Calu3 (cell line): ENCODE results near the gene GPSM3. TPM values are rescaled to one million over a fixed set of nuclear protein-coding genes. Genes with fewer than 3 reads are reported as not detected.
A peak's percentile ranks its signal among the peaks of the same experiment; 100 is the strongest.

Experiments
- BruUV-seq: library from RNA; stranded (reverse); fragments of 400-500 nt; replicated peaks from 2 replicates; lab custom pipeline; 2021; lab: Mats Ljungman, UMichigan
- CTCF ChIA-PET: fragments of 300-600 bp; sonication (Branson Sonifier 250); formaldehyde crosslinking; loops from one replicate; lab custom pipeline; 2022; ENCODE audit warnings: antibody characterized with exemption; lab: Charles Lee
- DNase-seq: peaks from one replicate; pipeline ENCODE4 v3.0.0; 2022
- H3K27ac Mint-ChIP-seq: one replicate; pipeline ENCODE4 v1.8.0; 2022; ENCODE audit warnings: mixed read lengths; ENCODE audit not compliant: unreplicated experiment
- H3K27me3 Mint-ChIP-seq: one replicate; pipeline ENCODE4 v1.8.0; 2022; ENCODE audit warnings: mixed read lengths; ENCODE audit not compliant: unreplicated experiment
- H3K36me3 Mint-ChIP-seq: one replicate; pipeline ENCODE4 v1.8.0; 2022; ENCODE audit warnings: mild to moderate bottlenecking, moderate library complexity, mixed read lengths; ENCODE audit not compliant: insufficient read depth, unreplicated experiment
- H3K4me1 Mint-ChIP-seq: one replicate; pipeline ENCODE4 v1.8.0; 2022; ENCODE audit warnings: mild to moderate bottlenecking, low read depth, mixed read lengths; ENCODE audit not compliant: unreplicated experiment
- H3K4me3 Mint-ChIP-seq: one replicate; pipeline ENCODE4 v1.8.0; 2022; ENCODE audit warnings: mild to moderate bottlenecking, low read depth, moderate library complexity, mixed read lengths; ENCODE audit not compliant: unreplicated experiment
- H3K9me3 Mint-ChIP-seq: one replicate; pipeline ENCODE4 v1.8.0; 2022; ENCODE audit warnings: low read depth, mixed read lengths; ENCODE audit not compliant: unreplicated experiment
- intact Hi-C: fragments of 100-400 bp; cut with micrococcal nuclease; formaldehyde crosslinking; loops from one replicate; pipeline ENCODE4 v1.10.0; 2022; ENCODE audit not compliant: unreplicated experiment
- total RNA-seq: library from RNA; stranded (reverse); gene quantifications from 2 replicates; pipeline ENCODE4 v1.2.3, GENCODE V29; 2022
- TF ChIP-seq, protein P1 (sequence below): fragments of 200-600 bp; IDR thresholded peaks from one replicate; pipeline ENCODE4 v1.8.0; 2022; ENCODE audit warnings: antibody characterized with exemption; ENCODE audit not compliant: unreplicated experiment

GPSM3 gene
- total RNA-seq, 1 experiment from 2014 or later: 6.2 TPM

DNA sequence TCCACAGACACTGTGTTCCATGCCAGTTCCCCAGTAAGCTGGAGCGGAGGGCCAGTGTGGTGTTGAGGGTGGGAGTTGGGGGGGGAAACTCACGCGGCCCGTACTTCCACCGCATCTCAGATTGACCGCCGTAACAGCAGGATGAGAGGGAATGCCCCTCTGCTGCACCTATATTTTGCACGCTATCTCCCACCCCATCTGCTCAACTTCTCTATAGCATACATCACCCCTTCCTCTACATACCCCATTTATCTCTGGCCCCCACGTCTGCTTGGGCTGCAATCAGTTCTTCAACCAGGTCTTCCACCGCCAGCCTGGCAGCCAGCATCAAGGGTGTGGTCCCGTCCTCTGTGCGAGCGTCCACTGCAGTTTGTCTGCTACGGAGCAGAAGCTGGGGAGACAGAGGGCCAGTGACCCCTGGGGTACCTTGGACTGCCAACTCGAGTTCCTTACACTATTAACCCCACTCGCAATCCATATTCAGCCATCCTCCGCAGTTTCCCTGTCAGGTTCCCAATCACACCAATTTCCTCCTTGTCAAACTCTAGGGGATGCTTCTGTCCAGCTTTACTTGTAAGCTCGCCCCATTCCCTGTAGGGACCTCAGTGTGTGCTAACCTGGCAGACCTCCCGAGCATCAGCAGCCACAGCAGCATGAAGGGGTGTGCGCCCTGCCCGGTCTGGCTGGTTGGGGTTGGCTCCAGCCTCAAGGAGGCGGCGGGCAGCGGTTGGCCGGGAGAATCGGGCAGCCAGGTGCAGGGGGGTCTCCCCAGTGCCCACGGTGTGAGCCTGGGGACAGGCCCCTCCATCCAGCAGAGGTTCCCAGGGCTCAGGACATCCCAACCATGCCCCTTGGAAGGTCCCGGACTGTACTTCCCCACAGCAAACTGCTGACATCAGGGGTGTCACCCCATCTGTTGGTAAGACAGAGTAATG, 4.5 kb upstream of the GPSM3 start:
- CTCF ChIA-PET: interaction anchor here (0.6 to 3.9 kb wide), 7 partner anchors 20 to 598 kb away, joined by 3 to 32 read pairs (median 5); partner anchors contain the start of gene AGPAT1
- Mint-ChIP-seq H3K27ac (peak overlapping the region; percentile 99), H3K36me3 (peaks cover 44% of the 10 kb centered on the region), H3K4me1 (peaks cover 26% of the 10 kb centered on the region), H3K4me3 (peak overlapping the region; percentile 95), H3K9me3 (no peaks in the 10 kb centered on the region), H3K27me3 (peaks cover 19% of the 10 kb centered on the region)
- intact Hi-C loops: loop anchor here (10.0 kb wide), 1 partner anchor 252 kb away; the partner anchor contains the start of gene CFB
- TF ChIP-seq, protein P1, sequence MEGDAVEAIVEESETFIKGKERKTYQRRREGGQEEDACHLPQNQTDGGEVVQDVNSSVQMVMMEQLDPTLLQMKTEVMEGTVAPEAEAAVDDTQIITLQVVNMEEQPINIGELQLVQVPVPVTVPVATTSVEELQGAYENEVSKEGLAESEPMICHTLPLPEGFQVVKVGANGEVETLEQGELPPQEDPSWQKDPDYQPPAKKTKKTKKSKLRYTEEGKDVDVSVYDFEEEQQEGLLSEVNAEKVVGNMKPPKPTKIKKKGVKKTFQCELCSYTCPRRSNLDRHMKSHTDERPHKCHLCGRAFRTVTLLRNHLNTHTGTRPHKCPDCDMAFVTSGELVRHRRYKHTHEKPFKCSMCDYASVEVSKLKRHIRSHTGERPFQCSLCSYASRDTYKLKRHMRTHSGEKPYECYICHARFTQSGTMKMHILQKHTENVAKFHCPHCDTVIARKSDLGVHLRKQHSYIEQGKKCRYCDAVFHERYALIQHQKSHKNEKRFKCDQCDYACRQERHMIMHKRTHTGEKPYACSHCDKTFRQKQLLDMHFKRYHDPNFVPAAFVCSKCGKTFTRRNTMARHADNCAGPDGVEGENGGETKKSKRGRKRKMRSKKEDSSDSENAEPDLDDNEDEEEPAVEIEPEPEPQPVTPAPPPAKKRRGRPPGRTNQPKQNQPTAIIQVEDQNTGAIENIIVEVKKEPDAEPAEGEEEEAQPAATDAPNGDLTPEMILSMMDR: peak; percentile 10
- DNase-seq: peak; percentile 50
- no TSS peak for BruUV-seq

DNA sequence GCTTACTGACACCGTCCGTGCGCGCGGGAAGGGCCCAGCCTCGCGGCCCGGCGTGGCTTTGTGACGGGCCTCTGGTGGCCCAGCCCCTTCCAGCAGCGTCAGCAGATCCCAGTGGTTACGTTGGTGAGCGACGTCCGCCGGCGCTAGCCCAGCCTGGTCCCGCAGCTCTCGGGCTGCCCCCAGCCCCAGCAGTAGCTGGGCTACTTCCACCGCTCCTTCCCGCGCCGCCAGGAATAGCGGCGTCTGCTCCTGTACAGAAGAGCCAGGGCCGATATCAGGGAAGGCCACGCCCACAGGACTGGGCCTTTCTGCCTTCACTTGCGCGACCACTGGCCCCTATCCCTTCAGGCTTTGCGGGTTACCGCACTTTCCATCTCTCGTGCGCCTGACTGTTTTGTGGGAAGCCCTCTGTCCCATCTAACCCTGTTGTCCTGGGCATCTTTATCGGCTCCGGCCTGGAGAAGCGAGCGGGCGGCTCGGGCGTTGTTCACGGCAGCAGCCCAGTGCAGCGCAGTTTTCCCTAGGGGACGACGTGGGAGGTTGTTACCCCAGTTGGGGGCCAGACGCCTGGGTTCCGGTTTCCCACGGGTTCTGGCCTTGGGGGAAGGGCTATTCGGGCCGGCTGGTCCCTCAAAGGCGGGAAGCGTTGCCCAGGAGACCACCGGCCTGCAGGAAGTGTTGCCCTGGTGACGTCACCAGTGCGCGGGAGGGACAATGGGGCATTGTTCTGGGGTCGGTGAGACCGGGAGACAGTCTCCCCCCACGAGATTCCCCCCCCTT, 3.6 kb upstream of the GPSM3 start:
- TSS peak; percentile 98 for BruUV-seq
- H3K9me3 Mint-ChIP-seq: no peaks in the 10 kb centered on the region

DNA sequence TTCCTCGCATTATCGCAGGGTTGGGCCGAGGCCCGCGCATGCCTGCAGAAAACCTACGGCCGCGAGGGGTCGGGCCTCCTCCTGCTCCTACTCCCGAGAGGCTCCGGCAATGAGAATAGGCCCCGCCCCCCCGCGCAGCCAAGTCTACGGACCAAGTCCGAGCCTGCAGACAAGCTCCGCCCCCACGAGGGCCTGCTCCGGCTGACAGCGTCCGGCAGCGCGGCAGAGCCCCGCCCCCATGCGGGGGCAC, 3.1 kb upstream of the GPSM3 start:
- TF ChIP-seq, protein P1: peak; percentile 45
- peaks cover 8% of the 10 kb centered on the region for H3K27me3 Mint-ChIP-seq
- peak; percentile 100 for DNase-seq
- intact Hi-C loops: loop anchor here (10.0 kb wide), 1 partner anchor 251 kb away; the partner anchor contains the start of gene CFB
- H3K4me1 Mint-ChIP-seq: peaks cover 26% of the 10 kb centered on the region
- H3K36me3 Mint-ChIP-seq: peaks cover 51% of the 10 kb centered on the region
- no TSS peak for BruUV-seq
- no peaks in the 10 kb centered on the region for H3K9me3 Mint-ChIP-seq
- peak overlapping the region; percentile 95 for H3K4me3 Mint-ChIP-seq
- peak overlapping the region; percentile 99 for H3K27ac Mint-ChIP-seq
- CTCF ChIA-PET: interaction anchor here (0.5 to 3.9 kb wide), 25 partner anchors 9 to 1313 kb away, joined by 3 to 32 read pairs (median 4); partner anchors contain the start of genes AGPAT1, ATF6B and FKBPL

More for the DNA sequence above, 3.6 kb upstream of the GPSM3 start:
- peaks cover 26% of the 10 kb centered on the region for H3K4me1 Mint-ChIP-seq
- peaks cover 13% of the 10 kb centered on the region for H3K27me3 Mint-ChIP-seq
- intact Hi-C loops: loop anchor here (10.0 kb wide), 1 partner anchor 251 kb away; the partner anchor contains the start of gene CFB
- H3K36me3 Mint-ChIP-seq: peaks cover 51% of the 10 kb centered on the region
- peak; percentile 99 for DNase-seq
- H3K27ac Mint-ChIP-seq: peak overlapping the region; percentile 99
- TF ChIP-seq, protein P1: no peak
- CTCF ChIA-PET: interaction anchor here (0.5 to 3.9 kb wide), 28 partner anchors 9 to 1314 kb away, joined by 3 to 32 read pairs (median 4); partner anchors contain the start of genes AGPAT1, ATF6B, FKBPL and LY6G5C
- peak overlapping the region; percentile 95 for H3K4me3 Mint-ChIP-seq
